IMR-90 (cell line): ENCODE data around the gene ZBTB11. TPM values are rescaled to one million over a fixed set of nuclear protein-coding genes. Genes with fewer than 3 reads are reported as not detected.
A peak's percentile ranks its signal among the peaks of the same experiment; 100 is the strongest.

ENCODE experiments used
- ATAC-seq: fragments of 200-7000 bp; cut with Tn5 transposase; 2 replicates; pipeline ENCODE4 v1.9.1; 2020; ENCODE audit warnings: low read depth, mild to moderate bottlenecking, moderate library complexity
- BruUV-seq: library from RNA; stranded (reverse); fragments of 400-500 nt; replicated peaks from 2 replicates; lab custom pipeline; 2021; lab: Mats Ljungman, UMichigan
- CTCF ChIA-PET: fragments of 300-600 bp; formaldehyde crosslinking; extraction: SDS; loops from one replicate; lab custom pipeline; 2021; ENCODE audit warnings: antibody characterized with exemption; lab: Yijun Ruan, JAX
- POLR2A ChIA-PET: fragments of 300-600 bp; sonication (Branson Sonifier 250); formaldehyde crosslinking; loops from one replicate; lab custom pipeline; 2022; ENCODE audit warnings: antibody characterized with exemption; ENCODE audit not compliant: unreplicated experiment; lab: Charles Lee
- DNase-seq: peaks from one replicate; pipeline ENCODE4 v3.0.0; 2013
- H2AFZ ChIP-seq: replicated peaks from 2 replicates; pipeline ENCODE3; 2013; ENCODE audit warnings: low read length, mild to moderate bottlenecking; ENCODE audit not compliant: poor library complexity
- H2AK5ac ChIP-seq: 2 replicates; pipeline ENCODE4 v1.6.1; 2013; ENCODE audit warnings: low read depth, low read length, inconsistent platforms
- H2AK9ac ChIP-seq: replicated peaks from 2 replicates; pipeline ENCODE3; 2013; ENCODE audit warnings: mild to moderate bottlenecking, low read depth, low read length, moderate library complexity; ENCODE audit not compliant: poor library complexity
- H2BK120ac ChIP-seq: 2 replicates; pipeline ENCODE4 v1.6.1; 2013; ENCODE audit warnings: low read depth, low read length, inconsistent platforms
- H2BK15ac ChIP-seq: 3 replicates; pipeline ENCODE4 v1.6.1; 2013; ENCODE audit warnings: low read depth, low read length, inconsistent platforms
- H2BK20ac ChIP-seq: 2 replicates; pipeline ENCODE4 v1.6.1; 2013; ENCODE audit warnings: low read depth, mild to moderate bottlenecking, inconsistent platforms, low read length, moderate library complexity
- H2BK5ac ChIP-seq: 2 replicates; pipeline ENCODE4 v1.6.1; 2013; ENCODE audit warnings: mild to moderate bottlenecking, low read depth, low read length, inconsistent platforms; ENCODE audit not compliant: poor library complexity, severe bottlenecking
- H3K14ac ChIP-seq: replicated peaks from 2 replicates; pipeline ENCODE4 v1.6.1; 2013; ENCODE audit warnings: low read depth, low read length, inconsistent platforms
- H3K18ac ChIP-seq: 2 replicates; pipeline ENCODE4 v1.6.1; 2013; ENCODE audit warnings: low read depth, low read length, control low read depth
- H3K23ac ChIP-seq: 2 replicates; pipeline ENCODE4 v1.6.1; 2013; ENCODE audit warnings: low read depth, low read length, inconsistent platforms
- H3K27ac ChIP-seq: 2 replicates; pipeline ENCODE4 v1.5.1; 2013; ENCODE audit warnings: mild to moderate bottlenecking, control low read depth, low read length; ENCODE audit not compliant: insufficient read depth
- H3K27me3 ChIP-seq: 2 replicates; pipeline ENCODE4 v1.6.1; 2013; ENCODE audit warnings: low read length; ENCODE audit not compliant: control insufficient read depth, insufficient read depth
- H3K36me3 ChIP-seq: 2 replicates; pipeline ENCODE4 v1.6.1; 2013; ENCODE audit warnings: low read length, mixed read lengths; ENCODE audit not compliant: control insufficient read depth, insufficient read depth
- H3K4ac ChIP-seq: 2 replicates; pipeline ENCODE4 v1.6.1; 2013; ENCODE audit warnings: low read depth, low read length, inconsistent platforms
- H3K4me1 ChIP-seq: 2 replicates; pipeline ENCODE4 v1.6.1; 2013; ENCODE audit warnings: low read length, mixed read lengths; ENCODE audit not compliant: control insufficient read depth, insufficient read depth
- H3K4me2 ChIP-seq: 2 replicates; pipeline ENCODE4 v1.6.1; 2013; ENCODE audit warnings: low read depth, mild to moderate bottlenecking, control low read depth, low read length, moderate library complexity
- H3K4me3 ChIP-seq: 2 replicates; pipeline ENCODE4 v1.5.1; 2013; ENCODE audit warnings: low read depth, mild to moderate bottlenecking, control low read depth, low read length, moderate library complexity; ENCODE audit not compliant: insufficient read depth
- H3K56ac ChIP-seq: 2 replicates; pipeline ENCODE4 v1.6.1; 2013; ENCODE audit warnings: low read length, inconsistent platforms; ENCODE audit not compliant: insufficient read depth; ENCODE audit errors: extremely low read depth
- H3K79me1 ChIP-seq, 2 experiments: 2 replicates each; pipeline ENCODE4 v1.6.1; 2013; ENCODE audit warnings: low read length in 2 of 2, inconsistent platforms in 1 of 2, low read depth in 1 of 2
- H3K9ac ChIP-seq: 2 replicates; pipeline ENCODE4 v1.6.1; 2013; ENCODE audit warnings: low read depth, low read length, control low read depth
- H3K9me1 ChIP-seq: 2 replicates; pipeline ENCODE4 v1.6.1; 2013; ENCODE audit warnings: low read length, inconsistent platforms; ENCODE audit not compliant: insufficient read depth
- H3K9me3 ChIP-seq: 2 replicates; pipeline ENCODE4 v1.6.1; 2013; ENCODE audit warnings: low read length; ENCODE audit not compliant: control insufficient read depth, insufficient read depth
- H4K20me1 ChIP-seq: 2 replicates; pipeline ENCODE4 v1.6.1; 2013; ENCODE audit warnings: low read length, inconsistent platforms; ENCODE audit not compliant: insufficient read depth
- H4K5ac ChIP-seq: 2 replicates; pipeline ENCODE4 v1.6.1; 2013; ENCODE audit warnings: mild to moderate bottlenecking, low read depth, low read length, control low read depth
- H4K8ac ChIP-seq, 2 experiments: 2 replicates each; pipeline ENCODE4 v1.6.1; 2013; ENCODE audit warnings: low read depth in 2 of 2, low read length in 2 of 2, control low read depth in 1 of 2, inconsistent platforms in 1 of 2
- H4K91ac ChIP-seq: 2 replicates; pipeline ENCODE4 v1.6.1; 2013; ENCODE audit warnings: low read depth, low read length, inconsistent platforms; ENCODE audit not compliant: insufficient read depth
- CEBPB ChIP-seq: IDR thresholded peaks from 2 replicates; pipeline ENCODE4 v1.6.1; 2012; ENCODE audit warnings: low read depth, low read length, improper control_type of control experiment
- FOS ChIP-seq: fragments of 150-350 bp; IDR thresholded peaks from 2 replicates; pipeline ENCODE4 v1.6.1; 2016; ENCODE audit warnings: low read depth, low read length
- MAZ ChIP-seq: IDR thresholded peaks from 2 replicates; pipeline ENCODE4 v1.6.1; 2012; ENCODE audit warnings: low read depth, mild to moderate bottlenecking, low read length, improper control_type of control experiment, moderate library complexity, borderline replicate concordance
- MXI1 ChIP-seq: IDR thresholded peaks from 2 replicates; pipeline ENCODE4 v1.6.1; 2012; ENCODE audit warnings: low read depth, mild to moderate bottlenecking, low read length, moderate library complexity, borderline replicate concordance
- POLR2A ChIP-seq: IDR thresholded peaks from 2 replicates; pipeline ENCODE4 v1.6.1; 2012; ENCODE audit warnings: mild to moderate bottlenecking, low read depth, low read length
- RAD21 ChIP-seq: IDR thresholded peaks from 2 replicates; pipeline ENCODE4 v1.6.1; 2012; ENCODE audit warnings: low read length, improper control_type of control experiment
- RFX5 ChIP-seq: IDR thresholded peaks from 2 replicates; pipeline ENCODE4 v1.8.0; 2012; ENCODE audit warnings: low read depth, mild to moderate bottlenecking, low read length, moderate library complexity
- SMC3 ChIP-seq: fragments of 150-350 bp; IDR thresholded peaks from 2 replicates; pipeline ENCODE4 v1.6.1; 2016; ENCODE audit warnings: low read depth, mild to moderate bottlenecking, antibody characterized with exemption, low read length, moderate library complexity
- WGBS, 2 experiments: methylation state at CpG; one replicate each; pipeline versions ENCODE4 v1.1.5 to v1.1.7; 2013; ENCODE audit warnings: missing lambda C conversion rate in 2 of 2; ENCODE audit not compliant: insufficient read length in 1 of 2; ENCODE audit errors: extremely low coverage in 2 of 2; 5-methylcytosine and 5-hydroxymethylcytosine counted together
- dilution Hi-C: fragments of 300-500 bp; cut with HindIII; formaldehyde crosslinking; loops from one replicate; pipeline ENCODE4 v1.14.3; 2018; ENCODE audit warnings: low sequenced_read_pairs; ENCODE audit not compliant: unreplicated experiment
- in situ Hi-C: fragments of 300-500 bp; cut with MboI; formaldehyde crosslinking; loops from 3 replicates; pipeline ENCODE4 v1.14.3; 2019; ENCODE audit warnings: low sequenced_read_pairs, inconsistent platforms, mixed read lengths
- intact Hi-C: fragments of 100-400 bp; cut with micrococcal nuclease; formaldehyde crosslinking; loops from 2 replicates; pipeline ENCODE4 v1.10.0; 2022
- polyA plus RNA-seq, 3 experiments: library from polyadenylated mRNA; depleted of rRNA; stranded (reverse); fragments of >200 nt; gene quantifications; 2 replicates each; pipeline ENCODE4 v1.2.3, GENCODE V29; 2012; ENCODE audit warnings: low replicate concordance in 1 of 3
- total RNA-seq: library from RNA; depleted of rRNA; stranded (reverse); fragments of >200 nt; gene quantifications from 2 replicates; pipeline ENCODE4 v1.2.3, GENCODE V29; 2012
- TF ChIP-seq, protein P1 (sequence below): conservative IDR thresholded peaks from 2 replicates; pipeline ENCODE4 v1.5.1; 2012; ENCODE audit warnings: mild to moderate bottlenecking, low read depth, low read length, improper control_type of control experiment

The ZBTB11 gene
- total and polyA plus RNA-seq, 2 of the 4 experiments (the other 2 are of a cell fraction), result 6.0 to 17.2 TPM

DNA sequence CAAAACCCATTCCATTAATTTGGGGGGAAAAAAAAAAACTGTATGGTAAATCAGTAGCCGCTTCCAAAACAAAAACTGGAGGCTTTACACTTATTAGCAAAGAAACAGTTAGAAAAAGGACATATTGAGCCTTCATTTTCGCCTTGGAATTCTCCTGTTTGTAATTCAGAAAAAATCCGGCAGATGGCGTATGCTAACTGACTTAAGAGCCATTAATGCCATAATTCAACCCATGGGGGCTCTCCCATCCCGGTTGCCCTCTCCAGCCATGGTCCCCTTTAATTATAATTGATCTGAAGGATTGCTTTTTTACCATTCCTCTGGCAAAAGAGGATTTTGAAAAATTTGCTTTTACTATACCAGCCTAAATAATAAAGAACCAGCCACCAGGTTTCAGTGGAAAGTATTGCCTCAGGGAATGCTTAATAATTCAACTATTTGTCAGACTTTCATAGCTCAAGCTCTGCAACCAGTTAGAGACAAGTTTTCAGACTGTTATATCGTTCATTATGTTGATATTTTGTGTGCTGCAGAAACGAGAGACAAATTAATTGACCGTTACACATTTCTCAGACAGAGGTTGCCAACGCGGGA lies 18.9 kb upstream of the ZBTB11 start:
- no peaks in the 10 kb centered on the region for H3K27me3 ChIP-seq
- no peak overlapping the region for H4K8ac ChIP-seq
- H3K4me3 ChIP-seq, result no peak overlapping the region
- no peak overlapping the region for H3K56ac ChIP-seq
- no peak overlapping the region for H2BK120ac ChIP-seq
- H3K23ac ChIP-seq, result no peak overlapping the region
- DNase-seq (peak; percentile 53), ATAC-seq (peak; percentile 53; the same call in 1 of the 2 replicates)
- TF ChIP-seq FOS (no peak), RFX5 (no peak), CEBPB (no peak), SMC3 (peak; percentile 37), MAZ (no peak), POLR2A (no peak), MXI1 (no peak), RAD21 (peak; percentile 52)
- TF ChIP-seq, protein P1, sequence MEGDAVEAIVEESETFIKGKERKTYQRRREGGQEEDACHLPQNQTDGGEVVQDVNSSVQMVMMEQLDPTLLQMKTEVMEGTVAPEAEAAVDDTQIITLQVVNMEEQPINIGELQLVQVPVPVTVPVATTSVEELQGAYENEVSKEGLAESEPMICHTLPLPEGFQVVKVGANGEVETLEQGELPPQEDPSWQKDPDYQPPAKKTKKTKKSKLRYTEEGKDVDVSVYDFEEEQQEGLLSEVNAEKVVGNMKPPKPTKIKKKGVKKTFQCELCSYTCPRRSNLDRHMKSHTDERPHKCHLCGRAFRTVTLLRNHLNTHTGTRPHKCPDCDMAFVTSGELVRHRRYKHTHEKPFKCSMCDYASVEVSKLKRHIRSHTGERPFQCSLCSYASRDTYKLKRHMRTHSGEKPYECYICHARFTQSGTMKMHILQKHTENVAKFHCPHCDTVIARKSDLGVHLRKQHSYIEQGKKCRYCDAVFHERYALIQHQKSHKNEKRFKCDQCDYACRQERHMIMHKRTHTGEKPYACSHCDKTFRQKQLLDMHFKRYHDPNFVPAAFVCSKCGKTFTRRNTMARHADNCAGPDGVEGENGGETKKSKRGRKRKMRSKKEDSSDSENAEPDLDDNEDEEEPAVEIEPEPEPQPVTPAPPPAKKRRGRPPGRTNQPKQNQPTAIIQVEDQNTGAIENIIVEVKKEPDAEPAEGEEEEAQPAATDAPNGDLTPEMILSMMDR, result peak; percentile 65
- H3K14ac ChIP-seq, result no peak overlapping the region
- H2AFZ ChIP-seq, result no peak overlapping the region
- no peak overlapping the region for H2BK5ac ChIP-seq
- H3K18ac ChIP-seq, result no peak overlapping the region
- dilution Hi-C loops (no loop called here), in situ Hi-C loops (no loop called here), intact Hi-C loops (no loop called here)
- no peak overlapping the region for H3K27ac ChIP-seq
- no peak overlapping the region for H4K5ac ChIP-seq
- no CpG with 5 or more reads among the region's 10 CpGs for WGBS, 2 experiments
- peaks cover 5% of the 10 kb centered on the region for H3K4me1 ChIP-seq
- no peak overlapping the region for H2BK20ac ChIP-seq
- H4K91ac ChIP-seq, result no peak overlapping the region
- no peak overlapping the region for H3K9ac ChIP-seq
- H3K79me1 ChIP-seq, result no peaks in the 10 kb centered on the region
- no peak overlapping the region for H3K4ac ChIP-seq
- no peaks in the 10 kb centered on the region for H4K20me1 ChIP-seq
- no peak overlapping the region for H2AK9ac ChIP-seq
- H3K9me3 ChIP-seq, result no peaks in the 10 kb centered on the region
- no peaks in the 10 kb centered on the region for H3K36me3 ChIP-seq
- no peak overlapping the region for H3K4me2 ChIP-seq
- BruUV-seq, result no TSS peak
- no peak overlapping the region for H2AK5ac ChIP-seq
- ChIA-PET CTCF (interaction anchor here (0.7 kb wide), 1 partner anchor 111 kb away, joined by 3 read pairs; no protein-coding TSS in a partner anchor), POLR2A (no interaction called here)
- peaks cover 3% of the 10 kb centered on the region; the same call in 1 of the 2 replicates for H3K9me1 ChIP-seq
- H2BK15ac ChIP-seq, result no peak overlapping the region
